HG02840 (cell line): ENCODE measurements around the gene SH3D21.

ENCODE experiments used
- ATAC-seq: cut with Tn5 transposase; IDR thresholded peaks from one replicate; pipeline ENCODE4 v1.9.1; 2021; ENCODE audit warnings: mild to moderate bottlenecking, moderate library complexity, moderate number of reproducible peaks; ENCODE audit not compliant: unreplicated experiment, low FRiP score

The SH3D21 gene

GRCh38 chr1:36352910-36353878 lies 47.0 kb downstream of the SH3D21 start:
- ATAC-seq: no peak

- no peak for ATAC-seq
These were observed 48.3 kb downstream of the SH3D21 start for GRCh38 chr1:36354486-36354885.

GRCh38 chr1:36355811-36356210 lies 49.6 kb downstream of the SH3D21 start:
- no peak for ATAC-seq

- ATAC-seq: no peak
These were observed 52.4 kb downstream of the SH3D21 start for GRCh38 chr1:36358514-36359084.

GRCh38 chr1:36359383-36359782 lies 53.2 kb downstream of the SH3D21 start:
- ATAC-seq: no peak

GRCh38 chr1:36359911-36360550 lies 53.9 kb downstream of the SH3D21 start:
- no peak for ATAC-seq

- ATAC-seq: no peak
These were observed 59.2 kb downstream of the SH3D21 start for GRCh38 chr1:36365381-36365780.

GRCh38 chr1:36366091-36366661 lies 60.0 kb downstream of the SH3D21 start:
- ATAC-seq: no peak

GRCh38 chr1:36367066-36367465 lies 60.9 kb downstream of the SH3D21 start:
- ATAC-seq: no peak

GRCh38 chr1:36367798-36368197 lies 61.6 kb downstream of the SH3D21 start:
- ATAC-seq: no peak

- ATAC-seq: no peak
These were observed 63.1 kb downstream of the SH3D21 start for GRCh38 chr1:36369061-36369861.
